LNCaP clone FGC (cell line): ENCODE measurements around the gene TAF3.

ENCODE experiments used
- DNase-seq: peaks from one replicate; pipeline ENCODE4 v3.0.0-alpha.2; 2011; ENCODE audit warnings: low read depth
- H3K4me3 ChIP-seq: 2 replicates; pipeline ENCODE4 v1.5.1; 2011; ENCODE audit warnings: mild to moderate bottlenecking, low read depth, low read length, control low read depth
- CTCF ChIP-seq: IDR thresholded peaks from 2 replicates; pipeline ENCODE4 v1.5.1; 2012; ENCODE audit warnings: mild to moderate bottlenecking; ENCODE audit not compliant: control insufficient read depth, insufficient read depth; ENCODE audit errors: extremely low read depth

The TAF3 gene

GRCh38 chr10:7972367-7972766 is 154.1 kb downstream of the TAF3 start:
- H3K4me3 ChIP-seq = no peak overlapping the region
- DNase-seq = no peak
- TF ChIP-seq CTCF = no peak

GRCh38 chr10:7980196-7980595 is 161.9 kb downstream of the TAF3 start:
- H3K4me3 ChIP-seq = no peak overlapping the region
- no peak for TF ChIP-seq CTCF
- DNase-seq = peak; percentile 78

GRCh38 chr10:7982727-7983126 is 164.4 kb downstream of the TAF3 start:
- H3K4me3 ChIP-seq = no peak overlapping the region
- DNase-seq = no peak
- TF ChIP-seq CTCF = no peak

GRCh38 chr10:7984325-7984724 is 166.0 kb downstream of the TAF3 start:
- H3K4me3 ChIP-seq = no peak overlapping the region
- no peak for TF ChIP-seq CTCF
- no peak for DNase-seq

- H3K4me3 ChIP-seq = no peak overlapping the region
- TF ChIP-seq CTCF = no peak
- no peak for DNase-seq
Observed at GRCh38 chr10:7984896-7985295, 166.6 kb downstream of the TAF3 start.

GRCh38 chr10:7986851-7987250 is 168.5 kb downstream of the TAF3 start:
- TF ChIP-seq CTCF = no peak
- H3K4me3 ChIP-seq = no peak overlapping the region
- DNase-seq = no peak

- no peak for DNase-seq
Observed at GRCh38 chr10:7988989-7989388, 170.7 kb downstream of the TAF3 start.

More at GRCh38 chr10:7988989-7989388, 170.7 kb downstream of the TAF3 start:
- TF ChIP-seq CTCF = no peak
- no peak overlapping the region for H3K4me3 ChIP-seq
